Body of pancreas (tissue), 4 donors: ENCODE data around the gene CD3D.

Source experiments
- CTCF ChIP-seq, 7 experiments: fragments of 450-650 bp in 4 of 7; fragments of 200-600 bp in 3 of 7; sonication (generic) in 3 of 7; IDR thresholded peaks; one replicate each; pipeline ENCODE4 v1.5.1; 2016 to 2019; ENCODE audit warnings: antibody characterized with exemption in 7 of 7
- POLR2A ChIP-seq, 3 donors: fragments of 450-650 bp; IDR thresholded peaks; one replicate each; pipeline ENCODE4 v1.6.1; 2016; ENCODE audit warnings: antibody characterized with exemption in 3 of 3, mild to moderate bottlenecking in 2 of 3

- TF ChIP-seq CTCF (IDR thresholded peaks at IDR 0.05) (no peak), POLR2A (IDR thresholded peaks at IDR 0.05) (no peak)
These were observed 23.2 kb downstream of the CD3D start for GRCh38 chr11:118319337-118319707.
